Keratinocyte (primary cell): ENCODE results near the gene GALNT7.

ENCODE experiments used
- EZH2 ChIP-seq: IDR thresholded peaks from one replicate; pipeline ENCODE4 v1.6.1; 2012; ENCODE audit warnings: inconsistent platforms, mild to moderate bottlenecking, low read length, moderate library complexity
- TF ChIP-seq, protein P1 (sequence below), 3 experiments: IDR thresholded peaks in 1 of 3; conservative IDR thresholded peaks in 1 of 3; optimal IDR thresholded peaks in 1 of 3; 2 replicates in 2 of 3; 3 replicates in 1 of 3; pipeline versions ENCODE3 to v1.5.1; 2011; ENCODE audit warnings: low read length in 3 of 3, mild to moderate bottlenecking in 3 of 3, moderate library complexity in 2 of 3, control low read depth in 1 of 3, inconsistent platforms in 1 of 3; ENCODE audit not compliant: insufficient read depth in 2 of 3; ENCODE audit errors: extremely low read depth in 1 of 3

- TF ChIP-seq, protein P1, sequence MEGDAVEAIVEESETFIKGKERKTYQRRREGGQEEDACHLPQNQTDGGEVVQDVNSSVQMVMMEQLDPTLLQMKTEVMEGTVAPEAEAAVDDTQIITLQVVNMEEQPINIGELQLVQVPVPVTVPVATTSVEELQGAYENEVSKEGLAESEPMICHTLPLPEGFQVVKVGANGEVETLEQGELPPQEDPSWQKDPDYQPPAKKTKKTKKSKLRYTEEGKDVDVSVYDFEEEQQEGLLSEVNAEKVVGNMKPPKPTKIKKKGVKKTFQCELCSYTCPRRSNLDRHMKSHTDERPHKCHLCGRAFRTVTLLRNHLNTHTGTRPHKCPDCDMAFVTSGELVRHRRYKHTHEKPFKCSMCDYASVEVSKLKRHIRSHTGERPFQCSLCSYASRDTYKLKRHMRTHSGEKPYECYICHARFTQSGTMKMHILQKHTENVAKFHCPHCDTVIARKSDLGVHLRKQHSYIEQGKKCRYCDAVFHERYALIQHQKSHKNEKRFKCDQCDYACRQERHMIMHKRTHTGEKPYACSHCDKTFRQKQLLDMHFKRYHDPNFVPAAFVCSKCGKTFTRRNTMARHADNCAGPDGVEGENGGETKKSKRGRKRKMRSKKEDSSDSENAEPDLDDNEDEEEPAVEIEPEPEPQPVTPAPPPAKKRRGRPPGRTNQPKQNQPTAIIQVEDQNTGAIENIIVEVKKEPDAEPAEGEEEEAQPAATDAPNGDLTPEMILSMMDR (optimal IDR thresholded peaks at IDR 0.05 in 1 of 3, IDR thresholded peaks at IDR 0.05 in 1 of 3, conservative IDR thresholded peaks at IDR 0.05 in 1 of 3; ENCODE audit: extremely low read depth in 1 of 3, insufficient read depth in 2 of 3, low read length in 3 of 3), result no peak
- TF ChIP-seq EZH2, result no peak
Measured at GRCh38 chr4:173370477-173371291, 202.1 kb downstream of the GALNT7 start, which contains the start of gene SAP30.
